ENCODE data around the gene PFN3. TPM values are rescaled to one million over a fixed set of nuclear protein-coding genes. Genes with fewer than 3 reads are reported as not detected.

The PFN3 gene
- total RNA-seq, 1 donor from 2014 or later, result not detected

- peaks cover 54% of the 10 kb centered on the region for H3F3A ChIP-seq (ENCODE audit: low read depth)
- Mint-ChIP-seq H3K27me3 (ENCODE audit: insufficient read depth, low read depth) (peaks cover 17% of the 10 kb centered on the region), H3K27ac (peak overlapping the region; percentile 84)
Measured at GRCh38 chr5:177368869-177369644, 31.4 kb downstream of the PFN3 start.

GRCh38 chr5:177367981-177368868, 32.2 kb downstream of the PFN3 start:
- H3F3A ChIP-seq (ENCODE audit: low read depth), result peaks cover 47% of the 10 kb centered on the region
- H3K4me1 ChIP-seq, result peaks cover 19% of the 10 kb centered on the region
- Mint-ChIP-seq H3K27me3 (ENCODE audit: insufficient read depth, low read depth) (peaks cover 20% of the 10 kb centered on the region), H3K4me1 (peaks cover 45% of the 10 kb centered on the region), H3K36me3 (peaks cover 2% of the 10 kb centered on the region), H3K27ac (no peak overlapping the region), H3K9me3 (no peaks in the 10 kb centered on the region), H3K4me3 (peak overlapping the region; percentile 79)
- peak overlapping the region; percentile 79 for H3K4me2 ChIP-seq
- no peak overlapping the region for H3K9ac ChIP-seq
- H3K9me3 ChIP-seq (ENCODE audit: low read depth), result no peaks in the 10 kb centered on the region
- no peak overlapping the region for H3K4me3 ChIP-seq
- no peak overlapping the region for H3K27ac ChIP-seq
- no peak overlapping the region for H2AFZ ChIP-seq (replicated peaks)
- no peaks in the 10 kb centered on the region for H3K79me2 ChIP-seq (ENCODE audit: low read depth)
- DNase-seq (ENCODE audit: low spot score), result no peak
- H4K20me1 ChIP-seq (ENCODE audit: low read depth), result no peaks in the 10 kb centered on the region
- H3K27me3 ChIP-seq, result peaks cover 32% of the 10 kb centered on the region
- no peak for TF ChIP-seq EZH2 (IDR thresholded peaks at IDR 0.05)
- no peak for TF ChIP-seq CTCF (IDR thresholded peaks at IDR 0.05)
- TF ChIP-seq EZH2phosphoT487 (IDR thresholded peaks at IDR 0.05), result no peak
- H3K36me3 ChIP-seq, result no peaks in the 10 kb centered on the region

More at GRCh38 chr5:177368869-177369644, 31.4 kb downstream of the PFN3 start:
- peaks cover 26% of the 10 kb centered on the region for H3K27me3 ChIP-seq
- no peaks in the 10 kb centered on the region for H3K36me3 ChIP-seq
- H3K9ac ChIP-seq, result no peak overlapping the region
- H3K4me1 ChIP-seq, result peaks cover 19% of the 10 kb centered on the region
- TF ChIP-seq CTCF (IDR thresholded peaks at IDR 0.05) (peak; percentile 65), EZH2phosphoT487 (IDR thresholded peaks at IDR 0.05) (no peak)
- H3K4me3 Mint-ChIP-seq, result peak overlapping the region; percentile 79
- H3K4me2 ChIP-seq, result no peak overlapping the region
- no peaks in the 10 kb centered on the region for H3K79me2 ChIP-seq (ENCODE audit: low read depth)
- H3K4me1 Mint-ChIP-seq, result peaks cover 39% of the 10 kb centered on the region
- H2AFZ ChIP-seq (replicated peaks), result no peak overlapping the region
- DNase-seq (ENCODE audit: low spot score), result peak; percentile 58
- H3K9me3 Mint-ChIP-seq, result no peaks in the 10 kb centered on the region
- H3K27ac ChIP-seq, result no peak overlapping the region
- H3K9me3 ChIP-seq (ENCODE audit: low read depth), result no peaks in the 10 kb centered on the region
- no peak overlapping the region for H3K4me3 ChIP-seq
- H3K36me3 Mint-ChIP-seq, result peaks cover 2% of the 10 kb centered on the region
- H4K20me1 ChIP-seq (ENCODE audit: low read depth), result no peaks in the 10 kb centered on the region

GRCh38 chr5:177367323-177367848, 33.1 kb downstream of the PFN3 start:
- Histone ChIP-seq H3K9ac (no peak overlapping the region), H3K36me3 (no peaks in the 10 kb centered on the region), H3K79me2 (ENCODE audit: low read depth) (no peaks in the 10 kb centered on the region), H2AFZ (replicated peaks) (peak overlapping the region; percentile 29), H4K20me1 (ENCODE audit: low read depth) (no peaks in the 10 kb centered on the region), H3F3A (ENCODE audit: low read depth) (peaks cover 51% of the 10 kb centered on the region), H3K9me3 (ENCODE audit: low read depth) (no peaks in the 10 kb centered on the region), H3K27me3 (peaks cover 37% of the 10 kb centered on the region), H3K4me1 (peaks cover 24% of the 10 kb centered on the region), H3K4me2 (peak overlapping the region; percentile 79), H3K4me3 (peak overlapping the region; percentile 50), H3K27ac (no peak overlapping the region)
- Mint-ChIP-seq H3K9me3 (no peaks in the 10 kb centered on the region), H3K36me3 (no peaks in the 10 kb centered on the region), H3K4me1 (peaks cover 49% of the 10 kb centered on the region), H3K27me3 (ENCODE audit: insufficient read depth, low read depth) (peaks cover 20% of the 10 kb centered on the region), H3K4me3 (peak overlapping the region; percentile 89), H3K27ac (no peak overlapping the region)
- no peak for DNase-seq (ENCODE audit: low spot score)
- TF ChIP-seq CTCF (IDR thresholded peaks at IDR 0.05) (no peak), EZH2phosphoT487 (IDR thresholded peaks at IDR 0.05) (no peak), EZH2 (IDR thresholded peaks at IDR 0.05) (no peak)
